IPS-15b (cell line): ENCODE data around the gene UGT8.
A peak's percentile ranks its signal among the peaks of the same experiment; 100 is the strongest.

ENCODE experiments used
- H3K27me3 ChIP-seq: one replicate; pipeline ENCODE4 v1.6.1; 2013; ENCODE audit warnings: low read length; ENCODE audit not compliant: control insufficient read depth, insufficient read depth
- H3K36me3 ChIP-seq: one replicate; pipeline ENCODE4 v1.6.1; 2013; ENCODE audit warnings: low read length; ENCODE audit not compliant: control insufficient read depth, insufficient read depth
- H3K4me1 ChIP-seq: one replicate; pipeline ENCODE4 v1.6.1; 2013; ENCODE audit warnings: mild to moderate bottlenecking, low read length; ENCODE audit not compliant: control insufficient read depth, insufficient read depth
- H3K4me3 ChIP-seq: one replicate; pipeline ENCODE4 v1.5.1; 2013; ENCODE audit warnings: low read depth, low read length
- H3K9ac ChIP-seq: one replicate; pipeline ENCODE4 v1.6.1; 2013; ENCODE audit warnings: low read depth, mild to moderate bottlenecking, low read length
- H3K9me3 ChIP-seq: one replicate; pipeline ENCODE4 v1.6.1; 2013; ENCODE audit warnings: mild to moderate bottlenecking, low read length; ENCODE audit not compliant: control insufficient read depth, insufficient read depth

The UGT8 gene

DNA sequence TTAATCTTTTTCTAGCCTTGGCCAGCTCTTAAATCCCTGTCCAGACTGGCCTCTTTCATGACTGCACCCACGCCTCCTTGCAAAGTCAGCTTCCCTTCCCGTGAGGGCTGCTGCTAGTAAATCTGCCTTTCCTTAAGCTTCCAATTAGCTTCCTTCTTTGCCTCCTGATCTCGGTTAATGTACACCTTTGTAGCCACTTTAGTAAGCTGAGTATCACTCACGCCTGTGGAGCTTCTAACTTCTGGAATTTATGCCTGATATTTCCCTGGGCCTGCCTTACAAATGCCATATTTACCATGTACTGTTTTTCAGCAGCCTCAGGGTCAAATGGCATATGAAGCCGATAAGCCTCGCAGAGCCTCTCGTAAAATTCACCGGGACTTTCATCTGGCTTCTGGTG, 5.1 kb upstream of the UGT8 start:
- H3K4me3 ChIP-seq: no peak overlapping the region
- H3K9ac ChIP-seq: no peak overlapping the region
- H3K9me3 ChIP-seq: peaks cover 3% of the 10 kb centered on the region
- peaks cover 8% of the 10 kb centered on the region for H3K36me3 ChIP-seq
- H3K4me1 ChIP-seq: peaks cover 2% of the 10 kb centered on the region
- H3K27me3 ChIP-seq: no peaks in the 10 kb centered on the region

DNA sequence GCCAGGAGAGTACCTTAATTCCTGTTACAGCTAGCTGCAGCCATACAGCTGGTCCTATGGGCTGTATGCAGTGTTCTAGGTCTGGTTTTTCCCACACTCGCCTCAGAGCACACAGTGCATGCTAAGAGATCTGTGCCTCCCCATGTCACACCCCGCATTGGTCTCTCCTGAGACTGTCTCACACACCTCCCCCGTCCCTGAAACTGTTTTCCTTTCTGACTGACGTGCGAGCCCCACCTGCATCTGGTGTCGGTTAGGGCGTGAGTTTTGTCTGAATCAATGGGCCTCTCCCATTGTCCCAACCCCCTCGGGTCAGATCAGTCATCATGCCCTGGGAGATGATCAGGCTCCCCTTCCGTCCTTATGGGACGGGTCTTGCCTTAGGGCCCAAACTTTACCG, 3.4 kb upstream of the UGT8 start:
- H3K9me3 ChIP-seq: peaks cover 3% of the 10 kb centered on the region
- H3K36me3 ChIP-seq: peaks cover 8% of the 10 kb centered on the region
- H3K4me3 ChIP-seq: no peak overlapping the region
- H3K9ac ChIP-seq: no peak overlapping the region
- peaks cover 2% of the 10 kb centered on the region for H3K4me1 ChIP-seq
- H3K27me3 ChIP-seq: no peaks in the 10 kb centered on the region

DNA sequence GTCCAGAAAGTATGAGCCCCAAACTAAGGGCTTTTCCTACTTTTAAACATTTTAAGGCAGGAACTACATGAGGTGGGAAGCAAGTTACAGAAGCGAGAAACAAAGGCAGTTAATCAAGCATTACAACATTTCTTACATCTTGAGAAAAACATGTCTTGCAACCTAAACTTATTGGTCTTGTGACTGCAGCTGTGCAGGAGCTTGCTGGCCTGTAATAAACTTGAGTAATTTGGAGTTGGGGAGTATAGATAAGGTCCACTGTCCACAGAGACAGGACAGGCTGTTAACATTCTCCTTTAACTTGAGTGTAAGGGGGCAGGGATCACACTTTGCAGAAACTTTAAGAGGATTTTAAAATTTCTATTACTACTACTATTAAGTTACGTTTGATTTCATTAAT, 2.7 kb upstream of the UGT8 start:
- Histone ChIP-seq H3K9ac (no peak overlapping the region), H3K36me3 (peaks cover 8% of the 10 kb centered on the region), H3K9me3 (peaks cover 3% of the 10 kb centered on the region), H3K27me3 (no peaks in the 10 kb centered on the region), H3K4me3 (no peak overlapping the region), H3K4me1 (peaks cover 6% of the 10 kb centered on the region)

DNA sequence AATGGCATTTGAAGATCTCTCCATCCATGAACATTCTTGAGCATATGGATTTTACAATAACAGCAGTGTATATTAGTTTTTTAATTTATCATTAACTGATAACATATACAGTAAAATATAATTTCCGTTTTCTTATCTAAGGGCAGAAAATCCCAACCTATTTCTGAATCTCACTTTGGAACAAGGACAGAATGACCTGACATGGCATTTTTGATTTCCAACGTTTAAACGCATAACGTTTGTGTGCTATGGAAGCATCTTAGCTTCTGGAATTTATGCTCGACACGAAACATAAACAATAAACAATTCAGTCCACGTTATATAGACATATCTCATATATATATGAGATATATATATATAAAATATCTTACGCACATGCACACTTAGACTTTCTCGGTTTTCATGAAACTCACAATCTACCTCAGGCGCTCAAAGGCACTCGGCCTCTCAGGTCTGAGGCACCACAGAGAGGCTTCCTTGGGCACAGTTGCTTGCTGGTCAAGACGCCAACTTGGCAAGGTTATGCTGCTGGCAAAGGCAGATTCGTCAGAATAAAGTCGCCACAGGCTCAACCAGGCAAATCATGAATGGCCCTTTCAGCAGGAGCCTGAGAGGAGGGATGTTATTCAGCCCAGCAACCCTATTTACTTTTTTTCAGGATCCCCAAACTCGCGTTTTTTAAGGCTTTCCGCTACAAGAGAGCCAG, 1.0 kb upstream of the UGT8 start:
- H3K9ac ChIP-seq: no peak overlapping the region
- peaks cover 3% of the 10 kb centered on the region for H3K9me3 ChIP-seq
- H3K4me1 ChIP-seq: peaks cover 6% of the 10 kb centered on the region
- no peaks in the 10 kb centered on the region for H3K27me3 ChIP-seq
- peak overlapping the region; percentile 89 for H3K4me3 ChIP-seq
- H3K36me3 ChIP-seq: peaks cover 8% of the 10 kb centered on the region

DNA sequence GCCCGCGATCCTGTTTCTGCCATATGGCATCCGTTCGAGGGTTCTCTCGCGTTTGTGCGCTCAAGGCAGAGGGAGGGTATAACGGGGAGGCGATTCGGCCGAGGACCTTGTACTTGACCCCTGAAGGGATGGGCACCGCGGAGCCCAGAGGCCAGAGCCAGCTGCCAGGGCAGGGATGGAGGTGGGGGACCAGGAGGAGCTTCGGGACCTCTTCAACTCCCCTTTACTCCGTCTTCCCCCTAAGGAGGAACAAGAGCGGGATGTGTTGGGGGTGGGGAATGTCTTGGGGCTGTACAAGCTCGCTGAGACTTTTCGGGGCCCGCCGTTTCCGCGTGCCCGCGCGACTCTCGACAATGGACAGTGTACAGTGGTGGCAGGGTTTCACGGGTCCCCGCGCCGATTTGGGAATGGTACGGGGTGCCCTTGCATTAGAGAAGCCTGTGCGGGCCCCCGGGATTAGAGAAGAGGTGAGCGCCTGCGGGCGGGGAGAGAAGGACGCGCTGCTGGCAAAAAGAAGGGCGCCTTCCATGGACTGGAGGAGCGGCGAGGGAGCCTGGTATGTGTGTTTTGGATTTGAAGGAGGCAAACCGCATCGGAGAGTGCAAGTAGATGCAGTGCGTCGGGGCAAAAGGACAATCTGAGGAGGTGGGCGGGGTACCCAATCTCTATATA, 760 bp downstream of the UGT8 start:
- H3K9me3 ChIP-seq: peaks cover 3% of the 10 kb centered on the region
- peak overlapping the region; percentile 89 for H3K4me3 ChIP-seq
- H3K27me3 ChIP-seq: no peaks in the 10 kb centered on the region
- H3K9ac ChIP-seq: peak overlapping the region; percentile 39
- peaks cover 6% of the 10 kb centered on the region for H3K4me1 ChIP-seq
- peaks cover 8% of the 10 kb centered on the region for H3K36me3 ChIP-seq

DNA sequence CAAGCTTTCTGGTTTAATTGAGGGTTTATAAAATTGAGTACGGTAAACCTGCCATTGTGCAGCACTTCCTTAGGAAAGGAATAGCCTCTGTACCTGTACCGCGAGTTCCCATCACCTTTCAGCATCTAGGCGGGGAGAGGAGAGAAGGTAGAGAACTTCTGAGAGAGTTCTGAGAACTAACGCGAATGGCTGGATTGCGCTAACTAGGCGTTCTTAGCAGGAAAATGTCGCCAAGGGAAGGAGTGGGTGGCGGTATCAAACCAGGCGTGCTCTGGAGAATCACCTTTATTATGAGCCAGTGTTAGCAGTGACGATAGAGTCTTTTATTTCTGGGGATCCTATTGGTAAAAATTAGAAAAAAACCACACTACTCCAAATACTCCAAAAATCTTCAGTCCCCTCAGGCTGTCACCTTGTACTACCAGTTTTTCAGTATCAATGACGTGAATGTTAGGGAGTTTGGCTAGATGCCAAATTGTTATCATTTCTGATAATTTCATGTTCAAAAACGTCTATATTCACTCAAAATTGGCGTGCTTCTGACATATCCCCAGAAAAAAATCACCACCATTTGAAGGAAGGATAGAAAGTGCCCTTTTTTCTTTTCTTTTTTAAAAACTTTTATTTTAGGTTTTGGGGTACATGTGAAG, 1.4 kb downstream of the UGT8 start:
- Histone ChIP-seq H3K9me3 (peaks cover 3% of the 10 kb centered on the region), H3K4me1 (peaks cover 6% of the 10 kb centered on the region), H3K36me3 (peaks cover 6% of the 10 kb centered on the region), H3K4me3 (peak overlapping the region; percentile 89), H3K9ac (peak overlapping the region; percentile 16), H3K27me3 (no peaks in the 10 kb centered on the region)

DNA sequence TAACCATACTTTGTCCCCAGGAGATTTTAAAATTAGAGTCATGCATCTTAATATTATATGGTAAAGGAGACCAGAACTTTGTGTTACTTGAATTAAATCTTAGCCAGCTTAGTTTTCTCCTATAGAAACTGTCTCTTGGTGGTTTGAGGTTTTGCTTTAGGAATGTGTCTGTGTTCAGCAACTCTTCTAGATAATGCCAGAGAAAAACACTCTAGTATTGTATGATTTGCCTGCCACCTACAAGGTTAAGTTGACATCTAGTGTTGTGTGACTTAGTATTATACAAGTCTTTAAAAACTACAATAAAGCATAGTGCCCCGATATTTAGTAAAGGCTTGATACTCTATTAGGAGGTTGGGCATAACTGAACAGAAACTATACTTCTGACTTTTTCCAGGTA, 2.1 kb downstream of the UGT8 start:
- Histone ChIP-seq H3K4me3 (peak overlapping the region; percentile 89), H3K9ac (no peak overlapping the region), H3K4me1 (peaks cover 6% of the 10 kb centered on the region)

DNA sequence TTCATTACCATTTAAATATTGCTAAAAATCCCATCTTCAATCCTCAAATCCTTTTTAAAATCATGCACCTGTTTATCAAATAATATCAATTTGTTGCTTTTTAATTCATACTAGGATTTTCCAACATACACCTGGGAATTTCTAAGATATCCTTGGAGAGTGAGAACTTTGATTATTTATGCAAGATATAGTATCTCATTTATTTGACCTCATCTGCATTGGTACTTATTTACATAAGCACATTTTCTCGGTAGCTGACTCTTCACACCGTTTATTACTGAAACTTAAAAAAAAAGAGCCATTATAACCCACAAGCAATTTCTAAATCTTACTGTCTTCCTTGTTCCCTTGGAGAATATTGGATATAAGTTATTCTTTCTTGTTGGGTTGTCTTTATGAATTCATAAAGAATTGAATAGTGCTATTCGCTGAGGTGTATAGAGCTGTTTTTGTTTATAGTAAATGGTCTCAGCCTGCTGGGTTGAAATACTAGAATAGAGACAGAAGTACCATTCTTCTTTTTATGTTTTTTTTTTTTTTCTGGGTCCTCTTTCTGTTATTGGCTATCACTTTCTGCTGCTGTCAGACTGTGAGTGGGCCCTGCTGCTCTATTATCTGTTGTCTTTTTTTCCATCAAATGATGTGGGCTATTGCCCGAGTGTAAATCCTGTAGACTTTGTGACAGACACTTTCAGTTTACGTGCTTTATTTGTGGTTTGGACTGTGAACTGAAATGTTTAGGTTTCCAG, 2.9 kb downstream of the UGT8 start:
- no peak overlapping the region for H3K9ac ChIP-seq
- H3K4me3 ChIP-seq: no peak overlapping the region
- H3K36me3 ChIP-seq: no peaks in the 10 kb centered on the region
- no peaks in the 10 kb centered on the region for H3K9me3 ChIP-seq
- H3K27me3 ChIP-seq: no peaks in the 10 kb centered on the region
- H3K4me1 ChIP-seq: peaks cover 8% of the 10 kb centered on the region

More for the DNA sequence above, 2.1 kb downstream of the UGT8 start:
- Histone ChIP-seq H3K27me3 (no peaks in the 10 kb centered on the region), H3K9me3 (no peaks in the 10 kb centered on the region), H3K36me3 (no peaks in the 10 kb centered on the region)

DNA sequence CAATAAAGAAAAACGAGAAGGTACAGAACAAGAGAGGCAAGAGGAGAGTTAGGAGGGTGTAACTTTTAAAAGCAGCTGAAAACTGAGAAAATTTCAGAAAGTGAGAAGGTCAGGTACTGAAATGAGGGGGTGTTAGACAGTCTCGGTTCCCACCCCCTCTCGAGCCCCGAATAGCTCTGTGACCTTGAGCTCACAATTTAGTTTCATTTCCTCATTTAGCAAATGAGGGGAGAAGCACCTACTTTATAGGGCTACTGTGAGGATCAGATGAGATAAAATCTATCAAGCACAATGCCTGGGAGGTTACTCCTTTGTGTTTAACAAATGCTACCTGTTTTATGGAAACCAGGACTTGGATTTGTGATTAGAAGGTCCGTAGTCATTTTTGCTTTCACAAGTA, 4.9 kb downstream of the UGT8 start:
- H3K9me3 ChIP-seq: no peaks in the 10 kb centered on the region
- H3K36me3 ChIP-seq: no peaks in the 10 kb centered on the region
- no peaks in the 10 kb centered on the region for H3K27me3 ChIP-seq
- no peak overlapping the region for H3K9ac ChIP-seq
- peaks cover 13% of the 10 kb centered on the region for H3K4me1 ChIP-seq
- no peak overlapping the region for H3K4me3 ChIP-seq

DNA sequence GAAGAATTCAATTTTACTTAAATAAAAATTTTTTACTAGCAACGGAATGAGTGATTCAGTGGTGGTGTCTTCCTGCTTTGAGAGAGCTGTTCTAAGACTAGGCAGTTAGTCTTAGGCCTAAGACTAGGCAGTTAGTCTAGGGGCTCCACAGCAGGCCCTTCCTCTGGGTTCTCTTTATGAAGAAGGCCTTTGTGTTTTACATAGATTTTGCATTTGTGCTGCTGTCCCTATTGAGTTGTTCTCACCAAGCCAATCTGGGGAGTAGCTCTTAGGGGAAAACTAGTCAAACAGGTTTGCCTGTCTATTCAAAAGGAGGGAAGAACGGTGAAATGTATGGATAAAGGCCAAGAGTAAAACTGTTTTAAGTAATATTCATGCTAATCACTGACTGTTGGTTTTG, 7.6 kb downstream of the UGT8 start:
- Histone ChIP-seq H3K36me3 (no peaks in the 10 kb centered on the region), H3K27me3 (no peaks in the 10 kb centered on the region), H3K9me3 (no peaks in the 10 kb centered on the region), H3K4me3 (no peak overlapping the region), H3K4me1 (peaks cover 9% of the 10 kb centered on the region), H3K9ac (no peak overlapping the region)

DNA sequence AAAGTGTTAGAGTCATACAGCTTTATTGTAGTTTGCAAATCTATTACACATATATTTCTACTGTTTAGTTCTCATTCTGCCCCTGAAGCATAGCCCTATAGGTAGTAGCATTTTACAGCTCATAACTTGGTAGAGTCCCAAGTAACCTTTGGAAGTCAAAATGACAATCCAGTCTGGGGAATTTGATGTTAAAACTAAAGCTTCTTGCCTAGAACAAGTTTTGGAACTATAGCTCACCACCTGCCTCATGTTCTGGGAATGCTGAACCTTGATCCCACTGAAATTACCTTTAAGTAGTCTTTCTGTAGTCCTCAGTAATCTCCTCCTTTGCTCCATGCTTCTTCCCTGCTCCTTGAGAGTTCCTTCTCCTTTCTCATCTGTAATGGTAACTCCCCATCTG, 8.4 kb downstream of the UGT8 start:
- Histone ChIP-seq H3K9ac (no peak overlapping the region), H3K27me3 (no peaks in the 10 kb centered on the region), H3K4me3 (no peak overlapping the region), H3K4me1 (peaks cover 9% of the 10 kb centered on the region), H3K36me3 (no peaks in the 10 kb centered on the region), H3K9me3 (no peaks in the 10 kb centered on the region)
